Measurements from ENCODE around the gene MTA1.

- TF ChIP-seq CTCF (conservative IDR thresholded peaks at IDR 0.05 in 1 of 2, IDR thresholded peaks at IDR 0.05 in 1 of 2; ENCODE audit: extremely low read depth in 1 of 2, insufficient read depth in 1 of 2, low read depth in 1 of 2, low read length in 2 of 2) (no peak), EZH2 (IDR thresholded peaks at IDR 0.05; ENCODE audit: borderline replicate concordance, low read length) (no peak)
Observed at GRCh38 chr14:105384605-105385321, 34.9 kb upstream of the MTA1 start.
